GM19395 (cell line): ENCODE results near the gene KCNIP1.

Experiments used
- ATAC-seq: cut with Tn5 transposase; IDR thresholded peaks from one replicate; pipeline ENCODE4 v1.9.1; 2021; ENCODE audit warnings: mild to moderate bottlenecking, moderate library complexity; ENCODE audit not compliant: unreplicated experiment

The KCNIP1 gene

GRCh38 chr5:170625221-170626165 lies 121.7 kb downstream of the KCNIP1 start:
- no peak for ATAC-seq

GRCh38 chr5:170626507-170627150 lies 122.8 kb downstream of the KCNIP1 start:
- no peak for ATAC-seq

- no peak for ATAC-seq
Measured at GRCh38 chr5:170627271-170627670, 123.5 kb downstream of the KCNIP1 start.

GRCh38 chr5:170628028-170628427 lies 124.2 kb downstream of the KCNIP1 start:
- no peak for ATAC-seq

- ATAC-seq: no peak
Measured at GRCh38 chr5:170628691-170629565, 125.1 kb downstream of the KCNIP1 start.

- ATAC-seq: no peak
Measured at GRCh38 chr5:170629566-170630175, 125.9 kb downstream of the KCNIP1 start.

- no peak for ATAC-seq
Measured at GRCh38 chr5:170630226-170630625, 126.4 kb downstream of the KCNIP1 start.

- ATAC-seq: no peak
Measured at GRCh38 chr5:170630711-170631141, 126.9 kb downstream of the KCNIP1 start.

- ATAC-seq: no peak
Measured at GRCh38 chr5:170631466-170632195, 127.8 kb downstream of the KCNIP1 start.

- no peak for ATAC-seq
Measured at GRCh38 chr5:170632266-170632984, 128.6 kb downstream of the KCNIP1 start.

- no peak for ATAC-seq
Measured at GRCh38 chr5:170632985-170633234, 129.1 kb downstream of the KCNIP1 start.

- ATAC-seq: no peak
Measured at GRCh38 chr5:170633235-170634081, 129.6 kb downstream of the KCNIP1 start.

- ATAC-seq: no peak
Measured at GRCh38 chr5:170634256-170634990, 130.6 kb downstream of the KCNIP1 start.

- no peak for ATAC-seq
Measured at GRCh38 chr5:170635706-170636105, 131.9 kb downstream of the KCNIP1 start.

- ATAC-seq: no peak
Measured at GRCh38 chr5:170636206-170636605, 132.4 kb downstream of the KCNIP1 start.

GRCh38 chr5:170636801-170637477 lies 133.1 kb downstream of the KCNIP1 start:
- no peak for ATAC-seq

GRCh38 chr5:170638051-170638450 lies 134.2 kb downstream of the KCNIP1 start:
- ATAC-seq: no peak
